Inflammatory macrophage (primary cell): ENCODE measurements around the gene NUBPL.
"Not testable (repeated sequence)": the region's sequence is repeated elsewhere in the genome, so short reads cannot be mapped to it uniquely, and the experiment has no call there.

ENCODE experiments used
- DNase-seq, 2 donors: peaks; one replicate each; pipeline ENCODE4 v3.0.0-alpha.2; 2020 to 2022

Gene NUBPL

DNA sequence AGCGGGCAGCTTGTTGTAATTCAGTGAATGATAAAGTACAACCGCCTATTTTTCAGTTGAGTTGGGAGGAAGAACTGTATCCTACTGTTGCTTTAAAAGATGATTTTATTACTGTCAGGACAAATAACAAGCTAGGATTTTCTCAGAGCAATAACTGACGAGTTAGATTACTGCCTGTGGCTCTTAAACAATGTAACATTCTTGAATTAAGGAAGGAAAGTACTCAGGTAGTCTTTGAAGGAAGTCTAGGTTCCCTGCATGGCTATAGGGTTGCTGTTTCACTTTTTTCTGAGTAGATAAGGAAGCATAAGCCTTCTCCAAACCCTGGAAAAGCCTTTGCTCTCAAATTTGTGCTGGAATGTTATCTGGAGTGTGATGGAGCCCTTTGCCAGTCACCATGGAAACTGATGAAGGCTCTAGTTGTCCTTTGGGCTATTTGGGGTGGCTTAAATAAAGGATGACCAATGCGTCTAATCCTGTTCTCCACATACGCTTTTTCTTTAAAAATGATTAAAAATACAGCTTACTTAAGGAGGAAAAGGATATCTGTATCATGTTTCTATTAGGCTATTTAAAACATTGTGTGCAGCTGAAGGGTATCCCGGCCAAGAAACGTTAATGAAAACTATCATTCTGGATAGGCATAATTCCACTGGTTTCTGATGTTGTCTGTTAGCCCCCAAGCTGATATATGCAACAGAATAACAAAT, 17.7 kb downstream of the NUBPL start:
- DNase-seq, result no peak

DNA sequence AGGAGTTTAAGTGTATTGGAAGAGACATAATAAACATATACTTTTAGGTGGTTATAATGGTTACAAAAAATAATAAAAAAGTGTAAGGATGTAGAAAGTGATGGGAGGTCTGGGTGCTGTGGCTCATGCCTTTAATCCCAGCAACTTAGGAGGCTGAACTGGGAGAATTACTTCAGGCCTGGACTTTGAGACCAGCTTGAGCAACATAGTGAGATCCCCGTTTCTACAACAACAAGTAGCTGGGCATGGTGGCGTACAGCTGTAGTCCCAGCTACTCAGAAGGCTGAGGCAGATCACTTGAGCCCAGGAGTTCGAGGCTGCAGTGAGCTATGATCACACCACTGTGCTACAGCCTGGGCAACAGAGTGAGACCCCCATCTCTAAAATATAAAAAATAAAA, 19.0 kb downstream of the NUBPL start:
- DNase-seq, result no peak

GRCh38 chr14:31582286-31582691, 21.1 kb downstream of the NUBPL start:
- no peak for DNase-seq

DNA sequence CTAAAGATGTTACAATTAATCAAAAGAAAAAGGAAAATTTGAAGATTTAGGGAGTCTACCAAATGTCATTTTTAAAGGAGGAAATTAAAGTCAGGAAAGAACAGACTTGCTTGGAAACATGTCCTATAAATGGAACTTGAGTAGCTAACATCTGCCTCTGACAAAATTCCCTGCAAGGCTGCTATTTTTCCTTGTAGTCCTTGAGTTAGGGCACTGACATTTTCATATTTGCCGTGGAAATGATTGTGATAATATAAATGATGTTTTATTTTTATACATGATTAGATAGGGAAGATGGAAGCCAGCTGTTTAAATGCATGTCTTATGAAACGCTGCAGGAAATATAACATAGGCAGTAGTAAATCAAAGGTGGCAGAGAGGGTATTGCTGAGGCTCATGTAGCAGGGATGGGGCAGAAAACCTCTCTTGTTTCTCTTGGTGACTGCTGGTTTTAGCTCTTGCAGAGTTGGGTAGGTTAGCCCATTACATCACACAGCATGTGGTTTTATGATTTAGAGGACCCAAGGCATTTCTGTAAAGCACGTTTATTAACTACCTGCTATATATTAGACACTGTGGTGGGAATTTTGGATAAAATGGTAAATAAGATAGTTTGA, 21.7 kb downstream of the NUBPL start:
- DNase-seq, result no peak

DNA sequence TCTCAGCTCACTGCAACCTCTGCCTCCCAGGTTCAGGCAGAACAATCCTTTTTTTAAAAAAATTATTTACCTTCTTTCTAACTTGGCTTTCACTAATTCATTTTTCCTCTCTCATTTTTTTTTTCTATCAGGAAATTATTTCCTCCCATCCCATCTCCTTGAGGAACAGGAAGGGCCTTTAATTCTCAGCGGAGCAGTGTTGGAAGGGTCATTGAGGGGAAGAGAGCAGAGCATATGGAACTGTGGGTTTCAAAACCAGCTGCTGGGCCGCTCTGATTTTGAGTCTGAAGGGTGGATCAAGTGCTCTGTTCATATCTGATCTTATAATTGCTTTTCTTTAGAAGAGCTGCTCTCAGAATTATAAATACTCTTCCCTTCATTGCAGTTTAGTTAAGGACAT, 29.0 kb downstream of the NUBPL start:
- DNase-seq, result no peak

DNA sequence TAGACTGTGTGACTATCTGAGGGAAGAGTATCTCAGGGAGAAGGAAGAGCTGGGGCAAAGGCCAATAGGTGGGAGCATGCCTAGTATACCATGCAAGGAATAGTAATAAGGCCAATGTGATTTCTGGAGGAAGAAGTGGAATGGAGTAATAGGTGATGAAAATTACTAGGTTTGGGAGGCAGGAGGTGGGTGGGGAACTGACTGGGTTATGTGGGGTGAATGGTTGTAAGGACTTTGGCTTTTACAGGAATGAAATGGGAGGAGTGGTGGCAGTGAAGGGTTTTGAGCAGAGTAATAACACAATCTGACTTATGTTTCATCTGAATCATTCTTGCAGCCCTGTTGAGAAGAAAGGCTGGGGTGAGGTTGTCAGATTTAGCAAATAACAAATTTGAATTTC, 30.9 kb downstream of the NUBPL start:
- no peak for DNase-seq

DNA sequence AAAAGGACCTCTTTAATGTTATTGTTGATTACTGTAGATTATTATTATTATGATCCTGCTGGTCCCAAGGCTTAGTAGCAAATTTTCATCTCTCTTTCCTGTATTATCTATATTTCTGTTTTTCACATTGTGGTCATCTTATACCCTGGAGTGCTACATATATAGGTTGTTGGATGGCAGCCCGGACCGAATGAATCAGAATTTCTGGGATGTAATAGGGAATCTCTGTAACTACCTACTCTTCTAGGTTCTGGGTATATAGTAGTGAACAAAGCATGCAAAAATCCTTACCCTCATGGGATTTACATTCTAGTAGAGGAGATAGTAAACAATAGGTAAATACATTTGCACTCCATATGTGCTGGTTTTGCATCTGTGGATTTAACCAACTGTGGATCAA, 31.4 kb downstream of the NUBPL start:
- no peak for DNase-seq

GRCh38 chr14:31596342-31597095, 35.3 kb downstream of the NUBPL start:
- no peak for DNase-seq

GRCh38 chr14:31605702-31606101, 44.5 kb downstream of the NUBPL start:
- no peak for DNase-seq

DNA sequence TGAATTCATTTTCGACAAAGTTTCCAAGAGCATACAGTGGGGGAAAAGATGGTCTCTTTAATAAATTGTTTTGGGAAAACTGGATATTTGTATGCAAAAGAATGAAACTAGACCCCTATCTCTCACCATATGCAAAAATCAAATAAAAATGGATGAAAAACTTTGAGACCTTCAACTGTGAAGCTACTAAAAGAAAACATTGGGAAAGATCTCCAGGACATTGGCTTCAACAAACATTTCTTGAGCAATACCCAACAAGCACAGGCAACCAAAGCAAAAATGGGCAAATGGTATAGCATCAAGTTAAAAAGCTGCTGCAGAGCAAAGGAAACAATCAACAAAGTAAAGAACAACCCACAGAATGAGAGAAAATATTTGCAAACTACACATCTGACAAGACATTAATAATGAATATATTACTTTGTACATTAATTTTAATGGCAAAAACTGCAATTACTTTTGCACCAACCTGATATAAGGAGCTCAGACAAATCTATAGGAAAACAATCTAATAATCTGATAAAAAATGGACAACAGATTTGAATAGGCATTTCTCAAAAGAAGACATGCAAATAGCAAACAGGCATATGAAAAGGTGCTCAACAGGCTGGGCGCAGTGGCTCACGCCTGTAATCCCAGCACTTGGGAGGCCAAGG, 50.7 kb downstream of the NUBPL start:
- DNase-seq, result no peak

DNA sequence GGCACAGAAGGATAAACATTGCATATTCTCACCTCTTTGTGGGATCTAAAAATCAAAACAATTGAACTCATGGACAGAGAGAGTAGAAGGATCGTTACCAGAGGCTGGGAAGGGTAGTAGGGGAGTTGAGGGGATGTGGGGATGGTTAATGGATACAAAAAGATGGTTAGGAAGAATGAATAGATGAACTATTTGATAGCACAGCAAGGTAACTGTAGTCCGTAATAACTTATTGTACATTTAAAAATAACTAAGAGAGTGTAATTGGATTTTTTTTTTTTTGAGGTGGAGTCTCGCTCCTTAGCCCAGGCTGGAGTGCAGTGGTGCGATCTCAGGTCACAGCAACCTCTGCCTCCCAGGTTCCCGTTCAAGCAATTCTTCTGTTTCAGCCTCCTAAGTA, 52.0 kb downstream of the NUBPL start:
- no peak for DNase-seq

DNA sequence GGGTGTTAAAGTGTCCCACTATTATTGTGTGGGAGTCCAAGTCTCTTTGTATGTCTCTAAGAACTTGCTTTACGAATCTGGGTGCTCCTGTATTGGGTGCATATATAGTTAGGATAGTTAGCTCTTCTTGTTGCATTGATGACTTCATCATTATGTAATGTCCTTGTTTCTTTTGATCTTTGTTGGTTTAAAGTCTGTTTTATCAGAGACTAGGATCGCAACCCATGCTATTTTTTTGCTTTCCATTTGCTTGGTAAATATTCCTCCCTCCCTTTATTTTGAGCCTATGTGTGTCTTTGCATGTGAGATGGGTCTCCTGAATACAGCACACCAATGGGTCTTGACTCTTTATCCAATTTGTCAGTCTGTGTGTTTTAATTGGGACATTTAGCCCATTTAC, 57.7 kb downstream of the NUBPL start:
- DNase-seq, result not testable (repeated sequence)

DNA sequence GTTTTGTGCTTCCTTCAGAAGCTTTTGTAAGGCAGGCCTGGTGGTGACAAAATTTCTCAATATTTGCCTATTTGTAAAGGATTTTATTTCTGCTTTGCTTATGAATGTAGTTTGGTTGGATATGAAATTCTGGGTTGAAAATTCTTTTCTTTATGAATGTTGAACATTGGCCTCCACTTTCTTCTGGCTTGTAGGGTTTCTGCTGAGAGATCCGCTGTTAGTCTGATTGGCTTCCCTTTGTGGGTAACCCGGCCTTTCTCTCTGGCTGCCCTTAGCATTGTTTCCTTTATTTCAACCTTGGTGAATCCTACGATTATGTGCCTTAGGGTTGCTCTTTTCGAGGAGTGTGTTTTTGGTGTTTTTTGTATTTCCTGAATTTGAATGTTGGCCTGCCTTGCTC, 58.2 kb downstream of the NUBPL start:
- no peak for DNase-seq

GRCh38 chr14:31620898-31621297, 59.7 kb downstream of the NUBPL start:
- DNase-seq, result not testable (repeated sequence)

DNA sequence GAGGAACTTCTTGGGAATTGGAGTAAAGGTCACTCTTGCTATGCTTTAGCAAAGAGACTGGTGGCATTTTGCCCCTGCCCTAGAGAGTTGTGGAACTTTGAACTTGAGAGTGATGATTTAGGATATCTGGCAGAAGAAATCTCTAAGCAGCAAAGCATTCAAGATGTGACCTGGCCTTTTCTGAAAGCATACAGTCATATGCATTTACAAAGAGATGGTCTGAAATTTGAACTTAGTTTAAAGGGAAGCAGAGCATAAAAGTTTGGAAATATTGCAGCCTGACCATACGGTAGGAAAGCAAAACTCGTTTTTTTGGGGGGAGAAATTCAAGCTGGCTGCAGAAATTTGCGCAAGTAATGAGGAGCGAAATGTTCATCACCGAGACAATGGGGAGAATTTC, 60.9 kb downstream of the NUBPL start:
- DNase-seq, result no peak

GRCh38 chr14:31652900-31653299, 91.7 kb downstream of the NUBPL start:
- DNase-seq, result not testable (repeated sequence)

GRCh38 chr14:31657917-31658316, 96.7 kb downstream of the NUBPL start:
- DNase-seq, result no peak

- no peak for DNase-seq
Measured at GRCh38 chr14:31659278-31659677, 98.1 kb downstream of the NUBPL start.

- DNase-seq, result no peak
Measured at GRCh38 chr14:31660191-31660590, 99.0 kb downstream of the NUBPL start.

GRCh38 chr14:31660728-31661127, 99.5 kb downstream of the NUBPL start:
- no peak for DNase-seq

DNA sequence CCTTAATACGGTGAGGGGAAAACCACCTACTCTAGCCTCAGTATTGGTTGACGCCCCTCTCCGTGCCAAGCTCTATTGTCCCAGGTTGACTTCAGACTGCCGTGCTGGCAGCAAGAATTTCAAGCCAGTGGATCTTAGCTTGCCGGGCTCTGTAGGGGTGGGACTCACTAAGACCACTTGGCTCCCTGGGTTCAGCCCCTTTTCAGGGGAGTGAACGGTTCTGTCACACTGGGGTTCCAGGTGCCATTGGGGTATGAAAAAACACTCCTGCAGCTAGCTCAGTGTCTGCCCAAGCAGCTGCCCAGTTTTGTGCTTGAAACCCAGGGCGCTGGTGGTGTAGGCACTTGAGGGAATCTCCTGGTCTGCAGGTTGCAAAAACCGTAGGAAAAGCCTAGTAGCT, 107.1 kb downstream of the NUBPL start:
- DNase-seq, result no peak

GRCh38 chr14:31672709-31673108, 111.5 kb downstream of the NUBPL start:
- DNase-seq, result no peak

DNA sequence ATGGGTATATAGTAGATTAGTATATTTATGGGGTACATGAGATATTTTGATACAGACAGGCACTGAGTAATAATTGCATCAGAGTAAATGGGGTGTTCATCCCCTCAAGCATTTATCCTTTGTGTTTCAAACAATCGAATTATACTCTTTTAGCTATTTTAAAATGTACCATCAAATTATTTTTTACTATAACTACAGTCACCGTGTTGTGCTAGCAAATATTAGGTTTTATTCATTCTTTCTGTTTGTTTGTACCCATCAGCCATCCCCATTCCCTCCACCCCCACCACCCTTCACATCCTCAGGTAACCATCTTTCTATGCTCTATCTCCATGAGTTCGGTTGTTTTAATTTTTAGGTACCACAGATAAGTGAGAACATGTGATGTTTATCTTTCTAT, 115.8 kb downstream of the NUBPL start:
- no peak for DNase-seq
